Glutamatergic neuron (in vitro differentiated cells): ENCODE data around the gene DGKD. TPM values are rescaled to one million over a fixed set of nuclear protein-coding genes. Genes with fewer than 3 reads are reported as not detected.

Experiments used
- DNase-seq: peaks from one replicate; pipeline ENCODE4 v3.0.0; 2022
- H3K27ac Mint-ChIP-seq: one replicate; pipeline ENCODE4 v1.8.0; 2020; ENCODE audit warnings: mild to moderate bottlenecking, mixed read lengths, inconsistent platforms; ENCODE audit not compliant: unreplicated experiment
- H3K27me3 Mint-ChIP-seq: one replicate; pipeline ENCODE4 v1.8.0; 2020; ENCODE audit warnings: mild to moderate bottlenecking, moderate library complexity, mixed read lengths, inconsistent platforms; ENCODE audit not compliant: unreplicated experiment
- H3K36me3 Mint-ChIP-seq: one replicate; pipeline ENCODE4 v1.8.0; 2020; ENCODE audit warnings: mild to moderate bottlenecking, mixed read lengths, inconsistent platforms; ENCODE audit not compliant: unreplicated experiment
- H3K4me1 Mint-ChIP-seq: one replicate; pipeline ENCODE4 v1.8.0; 2020; ENCODE audit warnings: mild to moderate bottlenecking, low read depth, mixed read lengths, inconsistent platforms; ENCODE audit not compliant: unreplicated experiment
- H3K4me3 Mint-ChIP-seq: one replicate; pipeline ENCODE4 v1.8.0; 2020; ENCODE audit warnings: mild to moderate bottlenecking, mixed read lengths, inconsistent platforms; ENCODE audit not compliant: unreplicated experiment
- H3K9me3 Mint-ChIP-seq: one replicate; pipeline ENCODE4 v1.8.0; 2020; ENCODE audit warnings: mild to moderate bottlenecking, moderate library complexity, mixed read lengths, inconsistent platforms; ENCODE audit not compliant: unreplicated experiment
- total RNA-seq: library from RNA; stranded (reverse); fragmentation: NEBNext Ultra II Directional; extraction: Animal tissue kit (Norgen Biotek cat#: 25700); gene quantifications from one replicate; pipeline ENCODE4 v1.2.1, GENCODE V29; 2021; ENCODE audit not compliant: unreplicated experiment
- TF ChIP-seq, protein P1 (sequence below): fragments of 200-600 bp; sonication (generic); IDR thresholded peaks from one replicate; pipeline ENCODE4 v1.5.0; 2021; ENCODE audit not compliant: partially characterized antibody, unreplicated experiment

The DGKD gene
- total RNA-seq, 1 donor from 2014 or later = 67.6 TPM

DNA sequence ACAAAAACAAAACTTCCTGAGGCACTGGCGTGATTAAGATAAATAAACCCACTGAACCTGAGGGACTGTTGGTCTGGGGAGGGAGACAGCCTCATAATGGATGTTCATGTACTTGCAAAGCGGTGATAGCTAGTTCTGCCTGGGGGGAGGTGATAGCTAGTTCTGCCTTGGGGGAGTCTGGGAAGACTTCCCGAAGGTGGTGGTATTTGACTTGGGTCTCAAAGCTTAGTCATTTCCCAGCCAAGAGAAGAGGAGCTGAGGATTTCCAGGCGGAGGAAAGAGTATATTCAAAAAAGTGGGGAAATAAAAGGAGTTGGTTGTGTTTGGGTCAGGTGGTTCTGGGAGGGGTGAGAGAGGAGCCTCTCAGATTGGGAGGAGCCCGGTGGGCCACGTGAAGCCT is 24.7 kb downstream of the DGKD start:
- H3K9me3 Mint-ChIP-seq = peaks cover 2% of the 10 kb centered on the region
- TF ChIP-seq, protein P1, sequence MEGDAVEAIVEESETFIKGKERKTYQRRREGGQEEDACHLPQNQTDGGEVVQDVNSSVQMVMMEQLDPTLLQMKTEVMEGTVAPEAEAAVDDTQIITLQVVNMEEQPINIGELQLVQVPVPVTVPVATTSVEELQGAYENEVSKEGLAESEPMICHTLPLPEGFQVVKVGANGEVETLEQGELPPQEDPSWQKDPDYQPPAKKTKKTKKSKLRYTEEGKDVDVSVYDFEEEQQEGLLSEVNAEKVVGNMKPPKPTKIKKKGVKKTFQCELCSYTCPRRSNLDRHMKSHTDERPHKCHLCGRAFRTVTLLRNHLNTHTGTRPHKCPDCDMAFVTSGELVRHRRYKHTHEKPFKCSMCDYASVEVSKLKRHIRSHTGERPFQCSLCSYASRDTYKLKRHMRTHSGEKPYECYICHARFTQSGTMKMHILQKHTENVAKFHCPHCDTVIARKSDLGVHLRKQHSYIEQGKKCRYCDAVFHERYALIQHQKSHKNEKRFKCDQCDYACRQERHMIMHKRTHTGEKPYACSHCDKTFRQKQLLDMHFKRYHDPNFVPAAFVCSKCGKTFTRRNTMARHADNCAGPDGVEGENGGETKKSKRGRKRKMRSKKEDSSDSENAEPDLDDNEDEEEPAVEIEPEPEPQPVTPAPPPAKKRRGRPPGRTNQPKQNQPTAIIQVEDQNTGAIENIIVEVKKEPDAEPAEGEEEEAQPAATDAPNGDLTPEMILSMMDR = no peak
- H3K27ac Mint-ChIP-seq = no peak overlapping the region
- peaks cover 13% of the 10 kb centered on the region for H3K4me1 Mint-ChIP-seq
- peaks cover 2% of the 10 kb centered on the region for H3K27me3 Mint-ChIP-seq
- no peak overlapping the region for H3K4me3 Mint-ChIP-seq
- no peak for DNase-seq
- H3K36me3 Mint-ChIP-seq = no peaks in the 10 kb centered on the region

DNA sequence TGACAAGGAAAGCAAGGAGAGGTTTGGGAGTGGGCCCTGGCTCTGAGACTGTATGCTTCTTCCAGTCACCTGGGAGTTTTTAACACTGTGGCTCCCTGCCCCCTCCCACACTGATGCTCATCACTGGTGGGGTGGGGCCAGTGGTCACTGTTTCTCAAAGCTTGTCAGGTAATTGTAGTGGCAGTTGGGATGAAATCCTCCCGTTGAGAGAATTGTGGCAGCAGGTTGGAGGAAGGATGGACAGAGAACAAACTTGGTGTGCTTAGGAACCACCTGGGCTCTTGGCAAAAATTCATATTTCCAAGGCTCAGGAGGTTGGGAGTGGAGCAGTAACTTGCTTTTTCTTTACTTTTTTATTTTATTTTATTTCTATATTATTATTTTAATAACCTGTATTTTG is 25.1 kb downstream of the DGKD start:
- TF ChIP-seq, protein P1 = no peak
- Mint-ChIP-seq H3K9me3 (peaks cover 2% of the 10 kb centered on the region), H3K4me3 (no peak overlapping the region), H3K4me1 (peaks cover 17% of the 10 kb centered on the region), H3K27ac (no peak overlapping the region), H3K36me3 (no peaks in the 10 kb centered on the region), H3K27me3 (peaks cover 2% of the 10 kb centered on the region)
- DNase-seq = no peak

DNA sequence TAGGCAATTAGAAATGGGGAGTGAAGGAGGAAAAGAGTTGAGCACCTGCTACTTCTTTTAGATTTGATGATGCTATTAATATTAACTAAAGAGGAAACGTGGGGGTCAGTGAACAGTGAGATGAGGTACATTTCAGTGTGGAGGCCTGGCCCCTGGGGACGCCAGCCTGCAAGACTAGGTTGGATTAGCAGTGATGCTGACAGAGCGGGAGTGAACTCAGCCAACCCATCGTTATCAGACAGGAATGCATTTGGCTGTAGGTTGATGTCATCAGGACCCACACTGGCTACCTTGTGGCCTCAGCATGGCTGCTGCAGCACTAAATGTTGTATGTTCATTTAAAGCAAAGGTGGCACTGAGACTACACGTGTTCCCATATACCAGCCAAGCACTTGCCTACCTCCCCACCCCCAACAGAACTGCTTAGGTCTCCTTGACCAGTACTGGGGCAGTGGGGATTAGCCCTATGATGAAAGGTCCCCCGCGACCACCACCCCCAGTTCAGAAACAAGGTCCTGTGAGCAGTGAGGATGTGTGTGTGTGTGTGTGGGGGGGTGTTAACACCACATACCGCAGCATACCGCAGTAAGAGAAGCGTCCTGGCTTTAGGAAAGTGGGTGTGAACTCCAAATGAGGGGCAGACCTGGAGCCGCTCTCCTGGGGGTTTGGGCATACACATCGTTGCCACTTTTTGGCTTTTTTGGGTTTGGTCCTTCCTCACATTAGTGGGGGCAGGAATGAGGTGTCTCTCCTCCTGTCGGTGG is 26.0 kb downstream of the DGKD start:
- no peak for DNase-seq
- Mint-ChIP-seq H3K4me3 (no peak overlapping the region), H3K27me3 (peaks cover 2% of the 10 kb centered on the region), H3K4me1 (peaks cover 21% of the 10 kb centered on the region), H3K27ac (no peak overlapping the region), H3K9me3 (peaks cover 2% of the 10 kb centered on the region), H3K36me3 (no peaks in the 10 kb centered on the region)
- TF ChIP-seq, protein P1 = no peak

DNA sequence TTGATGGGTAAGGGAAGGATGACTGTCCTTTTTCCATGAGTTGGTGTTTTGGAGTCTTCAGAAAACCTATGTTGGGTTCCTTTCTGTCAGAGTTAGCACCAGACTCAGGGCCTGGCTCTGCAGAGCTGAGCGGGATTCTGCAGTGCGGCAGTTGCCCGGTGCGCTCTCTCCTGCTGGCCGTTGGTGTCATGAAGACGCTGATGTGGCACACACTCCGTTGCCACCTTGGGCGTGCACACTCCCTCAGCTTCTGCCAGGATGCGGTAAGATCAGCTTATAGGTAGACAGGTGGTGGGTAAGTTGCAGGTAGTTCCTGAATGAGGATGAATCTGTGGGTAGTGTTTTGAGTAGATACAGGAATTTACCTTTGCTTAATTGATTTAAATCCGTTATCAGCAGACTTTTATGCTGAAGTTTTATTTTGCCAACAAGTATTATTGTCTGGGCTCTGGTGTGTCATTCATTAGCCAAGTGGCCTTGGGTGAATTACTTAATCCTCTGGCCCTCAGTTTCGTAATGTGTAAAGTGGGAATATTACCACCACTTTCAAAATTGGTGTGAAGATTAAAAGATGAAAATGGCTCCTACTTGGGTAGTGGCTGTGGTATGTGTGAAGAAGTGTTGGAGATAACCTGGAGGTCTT is 26.8 kb downstream of the DGKD start:
- Mint-ChIP-seq H3K36me3 (no peaks in the 10 kb centered on the region), H3K27me3 (peaks cover 2% of the 10 kb centered on the region), H3K4me3 (no peak overlapping the region), H3K27ac (no peak overlapping the region), H3K4me1 (peaks cover 25% of the 10 kb centered on the region), H3K9me3 (peaks cover 2% of the 10 kb centered on the region)
- no peak for DNase-seq
- TF ChIP-seq, protein P1 = no peak

DNA sequence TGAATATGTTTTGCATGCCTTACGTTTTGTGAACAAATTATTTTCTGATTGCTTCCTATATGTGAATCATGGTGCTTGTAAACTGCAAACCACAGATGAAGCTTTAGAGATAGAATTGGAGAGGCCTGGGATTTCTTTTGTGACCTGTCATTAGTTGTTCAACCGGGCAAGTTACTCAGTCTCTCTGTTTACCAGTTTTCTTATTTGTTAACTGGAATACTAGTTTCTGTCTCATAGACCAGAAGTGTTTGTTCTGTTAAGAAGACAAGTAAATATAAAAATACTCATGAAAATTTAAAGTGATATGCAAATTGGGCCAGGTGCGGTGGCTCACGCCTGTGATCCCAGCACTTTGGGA is 27.3 kb downstream of the DGKD start:
- Mint-ChIP-seq H3K27ac (no peak overlapping the region), H3K4me1 (peaks cover 28% of the 10 kb centered on the region), H3K27me3 (peaks cover 2% of the 10 kb centered on the region), H3K4me3 (no peak overlapping the region), H3K9me3 (peaks cover 2% of the 10 kb centered on the region), H3K36me3 (no peaks in the 10 kb centered on the region)
- TF ChIP-seq, protein P1 = no peak
- DNase-seq = no peak
